Airway epithelial cell (primary cell): ENCODE results near the gene NHSL1. TPM values are rescaled to one million over a fixed set of nuclear protein-coding genes. Genes with fewer than 3 reads are reported as not detected.

ENCODE experiments used
- total RNA-seq: library from RNA; depleted of rRNA; stranded (reverse); fragments of >200 nt; gene quantifications from 2 replicates; pipeline ENCODE4 v1.2.3, GENCODE V29; 2015

Gene NHSL1
- total RNA-seq: 15.1 and 21.5 TPM in 2 replicates

GRCh38 chr6:138499303-138500018 lies at the start of gene NHSL1:
NHSL1 (minus strand) TSS chr6:138499494; CDS start chr6:138499290, 204 bp downstream.

GRCh38 chr6:138403801-138404665 lies 95.3 kb downstream of the NHSL1 start, which contains the start of gene HEBP2:
HEBP2 (plus strand) TSS chr6:138404223; CDS start chr6:138404496, 273 bp downstream.

GRCh38 chr6:138377844-138378243 lies 121.5 kb downstream of the NHSL1 start, which contains the start of gene SMIM28:
SMIM28 (plus strand) TSS chr6:138377905; CDS start chr6:138378073, 168 bp downstream.

Other genes starting within 250 kb of the NHSL1 start
- gene SMIM28, start 121.6 kb downstream of the NHSL1 start, total RNA-seq: not detected in 2 replicates
- 94.4 and 151 TPM in 2 replicates for gene HEBP2, start 95.3 kb downstream of the NHSL1 start, total RNA-seq